Measurements from ENCODE around the gene SMIM12.

SMIM12 gene

GRCh38 chr1:34872133-34872503, 12.6 kb upstream of the SMIM12 start:
- DNase-seq: no peak

- DNase-seq: no peak
These were observed 12.0 kb upstream of the SMIM12 start for GRCh38 chr1:34871443-34872132.

GRCh38 chr1:34870395-34870794, 10.8 kb upstream of the SMIM12 start:
- no peak for DNase-seq

GRCh38 chr1:34869760-34870159, 10.2 kb upstream of the SMIM12 start:
- DNase-seq: no peak

DNA sequence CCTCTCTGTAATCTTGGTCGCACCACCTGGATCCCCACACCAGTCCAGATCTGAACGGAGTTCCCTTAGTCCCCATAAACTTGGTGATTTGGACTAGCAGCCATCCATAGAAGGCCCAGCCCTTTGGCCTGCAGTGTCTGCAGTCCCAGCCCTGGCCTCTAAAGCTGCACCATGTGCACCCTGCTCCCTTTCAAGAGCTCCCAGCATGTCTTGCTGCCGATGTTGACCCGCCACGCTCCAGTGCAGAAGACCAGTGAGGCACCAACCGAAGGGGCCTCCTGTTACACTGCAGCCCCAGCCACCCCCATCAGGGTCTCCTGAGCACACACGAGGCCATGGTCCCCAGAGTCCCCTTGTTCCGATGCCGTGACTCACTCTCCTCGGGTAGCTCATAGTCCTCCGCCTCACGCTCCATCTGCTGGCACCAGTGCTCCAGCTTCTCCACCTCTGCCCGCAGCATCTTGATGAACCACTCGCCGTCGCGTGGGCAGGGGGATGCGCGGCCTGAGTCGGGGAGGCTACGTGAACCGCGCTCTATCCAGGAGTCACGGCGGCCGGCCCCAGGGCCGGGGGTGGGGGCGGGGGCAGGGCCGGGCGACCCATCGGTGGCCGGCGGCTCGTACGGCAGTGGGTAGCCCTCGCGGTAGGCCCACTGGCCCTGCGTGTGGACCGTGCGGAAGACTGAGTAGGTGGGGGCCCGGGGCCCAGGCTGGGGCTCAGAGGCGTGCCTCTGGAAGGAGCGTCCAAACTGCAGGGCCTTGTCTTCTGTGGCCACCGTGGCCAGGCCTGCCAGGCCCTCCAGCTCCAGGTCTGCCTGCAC, 8.9 kb upstream of the SMIM12 start:
- DNase-seq: no peak

- peak; percentile 68 to 76 for DNase-seq
These were observed 7.9 kb upstream of the SMIM12 start for GRCh38 chr1:34867415-34867814.

DNA sequence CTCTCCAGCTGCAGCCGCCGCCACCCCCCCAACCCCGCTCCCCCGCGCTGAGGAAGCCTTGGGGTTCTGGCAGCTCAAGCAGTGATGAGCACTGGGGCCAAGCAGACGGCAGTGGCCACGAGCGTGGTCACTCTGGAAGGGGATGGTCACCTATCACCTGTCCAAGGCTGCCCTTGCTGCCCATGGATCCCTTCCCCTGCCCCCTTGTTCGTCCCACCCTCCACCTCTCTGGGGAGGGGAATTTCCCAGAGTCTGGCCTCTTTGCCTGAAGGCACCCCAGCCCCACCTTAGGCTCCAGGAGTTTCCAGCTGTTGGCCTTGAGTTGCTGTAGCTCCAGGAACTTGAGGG, 7.2 kb upstream of the SMIM12 start:
- no peak for DNase-seq

DNA sequence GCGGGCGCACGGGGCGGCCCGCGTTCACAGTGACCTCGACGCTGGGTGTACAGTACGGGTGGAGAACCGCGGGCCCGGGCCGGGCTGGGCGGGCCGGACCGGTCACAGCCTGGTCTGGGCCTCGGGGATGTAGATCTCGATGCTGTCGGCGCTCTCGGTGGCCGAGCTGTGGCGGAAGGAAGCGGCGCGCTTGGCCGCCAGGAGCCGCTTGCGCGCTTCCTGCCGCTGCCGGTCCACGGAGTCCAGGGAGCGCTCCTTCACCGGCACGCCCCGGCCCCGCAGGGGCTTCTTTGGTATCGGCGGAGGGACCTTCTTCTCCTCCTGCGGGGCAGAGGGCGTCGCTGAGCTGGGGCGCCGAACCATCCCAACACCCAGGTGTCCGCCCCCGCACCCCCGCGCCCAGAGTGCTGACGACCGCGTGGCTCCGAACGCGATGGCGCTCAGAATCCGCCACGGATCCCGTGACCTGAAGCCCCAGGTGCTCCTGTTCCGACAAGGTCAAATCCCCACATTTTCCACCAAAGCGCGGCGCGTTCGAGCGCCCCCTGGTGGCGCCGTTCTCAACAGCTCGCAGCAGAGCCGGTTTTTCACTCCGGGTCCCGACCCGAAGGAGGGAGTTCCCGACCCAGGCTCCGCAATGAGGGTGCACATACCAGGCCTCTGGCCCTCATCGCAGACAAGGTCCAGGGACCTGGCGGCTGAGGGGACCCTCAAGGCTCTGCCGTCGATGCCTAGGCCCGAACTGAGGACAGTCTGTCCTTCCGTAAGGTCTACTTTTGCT, 6.6 kb upstream of the SMIM12 start:
- peak; percentile 76 for DNase-seq

DNA sequence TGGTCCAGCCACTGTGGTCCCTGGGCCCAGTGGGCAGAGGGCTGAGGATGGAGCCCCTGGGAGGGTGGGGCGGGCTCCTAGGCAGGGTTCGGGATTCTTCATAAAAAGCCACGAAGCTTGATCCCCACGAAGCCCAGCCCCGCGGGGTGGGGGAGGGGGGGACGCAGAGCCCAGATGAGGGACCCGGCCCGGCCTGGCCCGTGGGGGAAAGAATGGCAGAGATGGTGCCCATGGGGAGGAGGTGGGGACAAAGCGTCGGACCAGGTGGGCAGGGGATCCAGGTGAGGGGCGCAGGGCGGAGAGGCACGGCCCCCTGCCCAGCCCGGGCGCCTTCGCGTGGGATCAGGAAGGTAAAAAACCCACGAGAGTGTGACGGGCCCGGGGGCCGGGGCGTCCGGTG, 6.0 kb upstream of the SMIM12 start:
- DNase-seq: no peak

DNA sequence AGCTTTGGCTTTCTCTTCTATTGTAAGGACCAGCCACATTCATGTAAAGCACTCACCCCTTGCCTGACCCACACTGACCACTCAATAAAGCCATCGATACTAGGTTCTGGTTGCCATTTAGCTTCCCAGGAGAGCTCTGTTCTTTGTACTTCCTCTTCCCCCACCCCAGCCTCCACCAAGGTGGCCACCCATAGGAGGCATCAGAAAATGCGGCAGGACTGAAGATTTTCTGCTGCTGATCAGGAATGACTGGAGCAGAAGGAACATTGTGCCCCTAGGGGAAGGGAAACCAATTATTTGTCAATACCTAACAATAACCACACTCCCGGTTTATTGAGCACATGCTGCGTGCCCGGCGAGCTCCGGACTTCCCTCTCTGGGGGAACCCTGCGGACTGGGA, 5.2 kb upstream of the SMIM12 start:
- DNase-seq: no peak

GRCh38 chr1:34863501-34863900, 4.0 kb upstream of the SMIM12 start:
- DNase-seq: no peak

DNA sequence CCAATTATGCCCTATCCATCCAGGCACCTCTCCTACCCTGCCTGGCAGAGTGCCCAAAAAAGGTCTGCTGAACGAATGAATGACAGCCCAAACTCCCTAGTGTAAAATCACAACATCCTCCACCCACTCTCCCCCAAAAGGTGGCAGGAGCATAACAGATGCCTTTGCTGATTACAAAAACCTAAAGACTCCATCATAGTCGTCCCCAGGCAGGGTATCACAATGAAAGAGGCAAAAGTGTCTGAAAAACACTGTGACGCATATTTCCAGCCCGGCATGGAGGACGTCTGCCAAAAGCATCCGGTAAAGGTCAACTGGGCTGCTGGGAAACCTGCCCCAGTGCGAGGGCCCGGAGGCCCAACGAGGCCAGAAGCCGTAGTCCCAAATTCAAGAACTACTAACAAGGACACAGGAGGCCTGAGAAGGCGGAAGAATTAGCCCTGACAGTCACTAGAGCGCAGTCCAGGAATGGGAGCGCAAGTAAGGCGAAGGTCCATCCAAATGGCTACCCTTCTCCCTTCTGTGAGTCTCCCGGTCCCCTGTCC, 576 bp downstream of the SMIM12 start:
- peak in 1 of 2 donors; percentile 32 for DNase-seq

DNA sequence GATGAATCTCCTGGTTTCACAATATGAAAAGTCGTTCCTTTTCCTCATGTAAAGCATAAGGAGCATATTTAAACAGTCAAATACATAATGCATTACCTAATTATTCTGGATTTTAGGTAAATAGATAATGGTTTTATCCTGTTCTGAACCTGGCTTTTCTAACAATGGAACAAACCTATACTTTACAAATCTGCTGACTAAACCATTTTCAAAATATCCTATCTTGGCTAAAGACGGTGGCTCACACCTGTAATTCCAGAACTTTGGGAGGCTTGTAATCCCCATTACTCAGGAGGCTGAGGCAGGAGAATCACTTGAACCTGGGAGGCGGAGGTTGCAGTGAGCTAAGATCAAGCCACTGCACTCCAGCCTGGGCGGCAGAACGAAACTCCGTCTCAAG, 2.9 kb downstream of the SMIM12 start:
- DNase-seq: no peak

DNA sequence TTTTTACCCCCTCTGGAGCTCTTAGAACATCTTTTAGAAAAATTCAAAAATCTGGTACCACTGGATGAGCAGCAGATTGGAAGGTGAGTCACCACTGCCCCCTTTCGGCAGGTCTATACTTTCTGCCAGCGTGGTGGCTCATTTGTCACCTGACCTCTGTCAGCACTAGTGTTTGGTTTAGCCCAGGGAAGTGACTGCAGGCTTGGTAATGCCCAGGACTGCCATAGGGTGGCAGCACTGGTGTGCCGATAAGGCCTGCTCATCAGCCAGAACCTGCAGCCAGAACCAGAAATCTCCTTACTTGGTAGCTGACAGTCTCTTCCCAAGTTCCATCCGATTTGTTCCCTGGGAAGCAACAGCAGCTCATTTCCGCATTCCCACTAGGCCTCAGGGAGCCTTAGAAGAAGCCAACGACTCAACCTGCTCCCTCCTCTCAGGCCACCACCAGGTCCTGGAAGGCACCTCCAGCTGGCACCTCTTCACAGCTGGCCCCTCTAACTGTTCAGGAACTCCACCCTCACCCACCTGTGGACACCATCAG, 6.8 kb downstream of the SMIM12 start:
- DNase-seq: peak; percentile 94

DNA sequence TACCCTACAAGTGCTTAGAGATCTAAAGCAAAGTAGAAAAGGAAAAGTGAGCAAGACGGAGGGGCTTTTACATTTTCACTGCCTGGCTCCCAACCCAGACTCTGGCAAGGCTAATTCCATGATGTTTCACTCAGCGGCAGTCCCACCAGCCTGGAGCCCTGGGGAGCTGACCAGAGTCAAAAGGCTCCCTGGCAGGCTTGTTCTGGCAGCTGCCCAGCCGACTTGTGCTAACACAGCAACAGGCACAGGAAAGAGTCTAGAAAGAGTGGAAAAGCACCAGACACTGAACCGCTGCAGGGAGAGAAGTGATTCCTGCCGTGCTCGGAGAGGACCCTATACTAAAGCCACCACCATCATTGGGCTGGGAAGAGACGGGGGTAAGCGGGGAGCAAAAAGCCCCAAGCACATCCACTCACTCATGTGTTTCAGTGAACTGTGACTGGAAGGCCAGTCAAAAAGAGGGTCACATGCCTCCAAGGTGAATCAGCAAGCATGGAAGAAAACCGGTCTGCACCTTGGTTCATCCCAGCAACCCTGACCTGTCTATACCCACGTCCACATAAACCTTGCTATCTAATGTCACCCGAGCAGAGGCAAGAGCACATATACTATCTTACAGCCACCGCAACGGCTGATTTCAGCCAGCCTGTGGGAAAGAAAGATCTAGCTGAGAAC, 8.0 kb downstream of the SMIM12 start:
- no peak for DNase-seq

DNA sequence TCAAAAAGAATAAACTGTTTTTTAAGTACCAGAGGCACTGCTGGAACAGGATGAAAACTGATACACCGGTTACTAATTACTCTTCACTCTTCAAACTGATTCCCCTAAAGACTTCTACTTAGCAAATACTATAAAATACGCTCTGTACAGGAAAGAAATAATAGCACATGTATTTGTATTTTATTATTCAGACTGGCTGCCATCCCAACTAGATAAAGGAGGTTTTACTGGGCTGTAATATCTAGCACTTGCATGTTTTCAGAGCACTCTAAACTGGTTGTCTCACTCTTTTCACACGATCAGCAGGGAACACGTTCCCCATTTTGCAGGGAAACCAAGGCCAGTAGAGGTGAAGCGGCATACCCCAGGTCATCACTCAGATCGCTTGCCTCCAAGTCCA, 9.2 kb downstream of the SMIM12 start:
- DNase-seq: no peak

GRCh38 chr1:34847094-34847493, 12.5 kb downstream of the SMIM12 start:
- no peak for DNase-seq

GRCh38 chr1:34846265-34846664, 13.3 kb downstream of the SMIM12 start:
- DNase-seq: no peak

DNA sequence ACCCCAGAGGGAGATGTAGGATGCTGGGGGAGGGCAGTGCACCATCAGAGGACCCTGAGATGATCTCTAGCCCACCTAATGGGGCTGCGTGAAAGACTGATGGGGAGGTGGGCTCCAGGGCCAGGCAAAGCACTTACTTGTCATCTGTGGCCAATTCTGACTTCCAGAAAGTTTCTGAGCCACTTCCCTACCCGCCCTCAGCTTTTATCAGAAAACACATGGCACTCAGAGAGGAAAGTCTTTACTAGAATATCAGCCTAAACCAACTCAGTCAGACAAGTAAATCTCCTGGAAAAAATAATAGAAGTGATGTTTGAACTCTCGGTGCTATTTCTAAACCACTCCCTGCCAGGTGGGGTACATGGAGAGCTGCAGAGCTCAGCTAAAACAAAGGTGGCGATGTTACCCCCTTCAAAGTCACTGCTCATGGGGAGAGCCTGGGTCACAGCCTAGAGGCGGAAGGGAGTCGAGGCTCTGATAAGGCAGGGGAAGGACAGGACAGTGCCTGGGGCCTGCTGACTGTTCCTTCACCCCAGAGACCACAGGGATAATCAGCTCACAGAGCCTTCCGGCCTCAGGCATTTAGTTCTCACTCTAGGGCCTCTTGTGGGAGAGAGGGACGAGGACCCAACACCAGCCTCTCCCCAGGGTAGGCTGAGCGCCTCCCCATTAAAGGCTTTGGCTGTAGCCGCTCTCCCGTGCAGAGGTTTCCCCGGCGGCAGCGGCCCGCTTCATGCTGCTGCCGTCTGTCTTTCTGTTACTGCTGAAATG, 14.2 kb downstream of the SMIM12 start:
- DNase-seq: no peak

DNA sequence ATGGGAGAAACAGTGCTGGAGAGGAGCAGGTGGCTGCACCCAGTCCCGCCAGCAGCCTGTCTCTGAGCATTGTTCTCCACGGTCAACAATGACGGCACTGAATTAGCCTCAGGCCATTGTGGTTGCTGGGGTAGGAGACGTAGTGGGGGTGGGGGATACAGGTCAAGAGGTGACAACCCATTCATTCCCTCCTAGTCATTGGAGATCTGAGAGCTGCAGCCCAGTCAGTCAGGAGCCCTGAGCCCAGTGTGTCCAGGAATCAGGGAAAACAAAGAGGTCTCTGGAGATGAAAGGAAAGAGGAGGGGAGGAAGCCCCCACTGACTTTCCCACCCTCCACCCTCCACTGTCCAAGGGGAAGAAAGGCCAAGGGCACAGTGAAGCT, 15.3 kb downstream of the SMIM12 start:
- no peak for DNase-seq

DNA sequence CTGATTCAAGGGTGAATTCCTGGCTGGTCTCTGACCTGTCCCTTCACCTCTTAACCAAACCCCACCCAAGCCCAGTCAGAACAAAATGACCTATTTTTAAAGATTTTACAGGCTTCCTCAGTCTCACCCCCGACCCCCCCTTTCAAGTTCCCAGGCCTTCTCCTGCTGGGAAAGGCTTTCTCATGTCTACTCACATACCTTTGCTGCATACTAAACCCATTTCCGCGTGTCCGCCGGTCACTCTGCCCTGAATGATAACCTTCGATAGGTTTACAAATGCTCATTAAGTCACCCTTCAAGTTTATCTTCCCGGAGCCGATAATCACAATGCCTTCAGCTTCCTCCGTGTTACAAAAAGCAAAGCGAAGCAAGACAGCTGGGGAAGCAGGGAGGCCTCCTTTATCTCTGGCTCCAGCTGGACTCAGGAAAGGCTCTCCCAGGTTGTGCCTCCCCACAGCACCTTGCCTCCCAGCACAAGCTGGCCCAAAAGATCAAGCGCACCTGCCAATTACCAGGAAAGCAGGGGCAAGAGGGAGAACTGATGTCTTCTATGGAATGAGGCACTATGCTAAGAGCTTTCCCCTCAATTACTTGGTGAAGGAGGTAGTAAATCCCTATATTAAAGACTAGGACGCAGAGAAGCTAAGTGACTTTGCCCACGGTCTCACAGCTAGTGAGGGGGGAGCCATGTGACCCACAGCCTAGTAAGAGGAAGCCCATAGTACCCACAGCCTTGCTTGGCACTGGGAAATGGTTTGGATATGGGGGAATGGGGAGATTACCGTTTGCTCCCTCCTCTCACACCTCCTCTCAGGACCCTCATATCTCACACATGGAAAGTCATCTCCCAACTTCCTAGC, 15.9 kb downstream of the SMIM12 start:
- no peak for DNase-seq

All from inflammatory macrophage (primary cell).